Skin epidermis (tissue), 12 donors: ENCODE data around the gene CORO2B.
"Not testable (repeated sequence)": the region's sequence is repeated elsewhere in the genome, so short reads cannot be mapped to it uniquely, and the experiment has no call there.

Experiments
- H3K27ac ChIP-seq, 21 experiments: fragments of 200-600 bp; sonication (generic) in 11 of 21; one replicate each; pipeline ENCODE4 v1.5.0; 2020; ENCODE audit warnings: mild to moderate bottlenecking in 3 of 21, inconsistent platforms in 2 of 21, moderate library complexity in 2 of 21
- H3K4me3 ChIP-seq, 7 experiments: fragments of 200-600 bp; sonication (generic) in 2 of 7; one replicate each; pipeline ENCODE4 v1.5.0; 2020; ENCODE audit warnings: inconsistent platforms in 2 of 7, mild to moderate bottlenecking in 2 of 7, moderate library complexity in 1 of 7

CORO2B gene

DNA sequence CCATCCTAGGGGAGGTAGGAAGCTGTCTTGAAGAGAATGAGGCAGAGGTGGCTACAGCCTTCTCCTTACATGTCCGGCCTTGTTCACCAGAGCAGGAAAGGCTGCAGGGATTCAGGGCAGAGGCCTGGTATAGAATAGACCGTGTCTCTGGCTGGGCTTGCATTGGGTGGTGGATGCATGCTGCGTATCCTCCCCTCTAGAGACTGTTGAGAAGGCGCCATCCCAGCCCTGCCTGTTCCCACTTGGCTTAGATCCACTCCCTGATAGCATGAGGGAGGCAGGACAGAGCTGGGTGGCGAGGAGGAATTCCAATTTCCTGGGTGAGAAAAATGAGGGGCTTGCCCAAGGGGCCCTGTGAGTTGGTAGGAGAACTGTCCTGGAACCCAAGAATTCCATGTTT, 57.5 kb downstream of the CORO2B start:
- Histone ChIP-seq H3K27ac (peak overlapping the region in 1 of 21 experiments; percentile 2), H3K4me3 (no peak overlapping the region)

DNA sequence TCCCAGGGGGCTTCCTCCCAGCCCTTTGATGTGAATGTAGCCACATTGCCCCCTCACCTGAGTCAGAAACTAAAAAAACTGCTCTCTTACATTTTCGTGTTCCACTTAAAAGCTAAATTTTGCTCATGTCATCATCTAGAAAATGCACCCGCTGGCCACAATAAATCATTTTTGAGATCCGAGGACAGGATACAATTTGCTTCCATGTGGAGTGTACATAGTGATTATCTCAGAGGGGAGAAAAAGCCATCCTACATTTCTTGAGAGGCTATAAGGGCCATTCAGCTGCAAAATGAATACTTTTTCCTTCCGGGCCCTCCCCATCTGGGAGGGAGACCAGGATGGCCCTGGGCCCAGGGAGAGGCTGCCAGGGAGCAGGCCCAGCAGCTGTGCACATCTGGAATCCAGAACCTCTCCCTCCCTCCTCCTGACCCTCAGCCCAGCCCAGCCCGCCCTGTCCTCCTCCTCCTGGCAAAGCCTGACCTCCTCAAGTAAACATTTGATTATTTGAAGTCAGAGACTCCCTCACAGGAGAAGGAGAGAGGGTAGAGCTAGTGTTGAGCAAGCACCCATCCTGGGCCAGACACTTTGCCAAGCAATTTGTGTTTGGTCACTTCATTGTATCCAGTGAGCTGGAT, 59.1 kb downstream of the CORO2B start:
- Histone ChIP-seq H3K27ac (peak overlapping the region in 4 of 21 experiments; percentile 6 to 54 (median 36)), H3K4me3 (no peak overlapping the region)

DNA sequence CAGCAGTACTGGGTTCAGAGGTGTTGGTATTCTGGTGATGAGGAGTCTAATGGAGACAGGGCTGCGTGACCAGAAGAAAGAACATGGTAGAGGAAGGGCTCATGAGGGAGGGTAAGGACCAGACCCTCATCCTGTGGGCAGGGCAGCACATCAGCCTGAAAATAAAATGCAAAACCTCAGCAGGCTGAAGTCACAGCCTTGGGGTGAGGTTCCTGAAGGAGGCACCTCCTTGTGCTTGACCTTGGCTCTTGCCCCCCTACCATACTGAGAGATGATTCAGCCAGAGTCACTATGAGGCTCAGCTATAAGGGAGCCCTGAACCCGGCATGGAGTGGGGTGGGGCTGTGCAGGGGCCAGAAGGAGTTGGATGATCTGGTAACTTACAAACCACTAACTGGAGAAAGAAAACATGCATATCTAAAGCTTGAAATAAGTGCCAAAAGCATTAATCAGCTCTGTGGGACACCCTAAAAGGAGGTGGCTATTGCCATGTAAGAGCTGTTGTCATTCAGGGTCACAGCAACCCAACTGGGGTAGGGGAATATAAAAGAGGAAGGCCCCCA, 60.2 kb downstream of the CORO2B start:
- no peak overlapping the region for H3K4me3 ChIP-seq
- H3K27ac ChIP-seq, result peak overlapping the region in 12 of 21 experiments; percentile 6 to 68 (median 34)

DNA sequence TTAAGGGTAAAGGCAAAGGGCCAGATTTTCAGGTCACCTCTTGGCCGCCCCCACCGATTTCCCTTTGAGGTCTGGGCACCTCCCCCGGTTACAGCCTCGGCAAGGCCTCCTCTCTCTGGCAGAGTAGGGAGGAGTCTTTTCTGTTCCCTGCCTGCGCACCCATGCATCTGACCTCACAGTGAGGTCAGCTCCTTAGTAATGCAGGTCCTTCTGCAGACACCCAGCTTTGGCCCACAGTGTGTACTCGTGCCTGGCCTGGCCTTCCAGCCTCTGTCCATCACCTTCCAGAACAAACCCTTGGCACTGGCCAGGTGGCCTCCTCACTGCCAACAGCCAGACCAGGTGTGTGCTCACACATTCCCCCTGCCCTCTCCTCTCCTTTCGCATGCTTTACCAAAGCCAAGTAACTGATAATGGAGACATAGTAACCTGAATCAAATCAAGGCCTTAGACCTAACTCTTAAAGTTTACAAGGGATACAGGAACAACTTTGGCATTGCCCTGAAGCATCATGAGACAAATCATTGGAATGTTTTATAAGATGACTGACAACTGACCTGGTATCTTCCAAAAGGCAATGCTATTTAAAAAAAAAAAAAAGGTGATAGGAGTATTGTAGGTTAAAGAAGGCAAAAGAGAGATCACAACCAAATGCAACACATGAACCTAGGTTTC, 61.3 kb downstream of the CORO2B start:
- Histone ChIP-seq H3K4me3 (no peak overlapping the region), H3K27ac (peak overlapping the region in 15 of 21 experiments; percentile 23 to 89 (median 59))

DNA sequence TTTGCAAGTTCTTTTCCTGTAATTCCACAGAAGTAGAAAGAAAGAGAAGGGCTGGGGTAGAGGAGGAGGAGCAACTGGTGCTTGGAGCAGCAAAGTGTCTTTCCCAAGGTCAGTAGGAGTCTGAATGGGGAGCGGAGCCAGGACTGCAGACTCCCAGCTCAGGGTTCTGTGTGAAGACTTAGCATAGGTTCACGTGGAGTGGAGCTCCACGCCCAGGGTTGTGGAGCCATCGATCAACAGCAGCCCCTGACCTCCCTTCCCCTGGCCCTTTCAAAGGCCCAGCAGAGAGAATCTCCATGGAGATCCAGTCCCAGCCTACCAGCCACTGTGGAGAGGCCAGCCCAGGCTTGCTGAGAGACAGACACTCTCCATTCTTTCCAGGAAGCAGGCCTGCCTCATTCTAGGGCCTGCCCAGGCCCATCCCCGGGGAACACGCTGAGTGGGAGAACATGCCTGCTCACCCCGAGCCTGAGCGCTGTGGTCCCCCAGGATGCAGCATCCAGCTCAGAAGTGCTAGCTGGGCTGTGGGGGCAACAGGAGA, 62.1 kb downstream of the CORO2B start:
- Histone ChIP-seq H3K27ac (peak overlapping the region in 18 of 21 experiments; percentile 9 to 89 (median 60)), H3K4me3 (no peak overlapping the region)

DNA sequence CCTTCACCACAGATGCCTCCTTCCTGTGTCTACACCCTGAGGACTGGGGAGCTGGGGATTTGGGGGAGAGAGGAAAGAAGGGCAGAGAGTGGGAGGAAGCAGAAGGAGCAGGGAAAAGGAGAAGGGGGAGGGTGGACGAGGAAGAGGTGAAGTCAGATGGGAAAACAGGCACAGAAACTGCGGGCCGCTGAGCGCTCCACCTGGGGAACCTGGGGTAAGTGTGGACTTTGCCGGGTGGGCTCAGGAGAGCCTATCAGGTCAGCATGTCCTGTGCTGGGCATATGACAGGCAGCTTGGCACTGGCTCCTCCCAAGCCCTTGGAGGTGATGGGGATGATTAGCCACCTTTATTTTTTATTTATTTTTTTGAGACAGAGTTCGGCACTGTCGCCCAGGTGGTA, 62.6 kb downstream of the CORO2B start:
- peak overlapping the region in 18 of 21 experiments; percentile 9 to 89 (median 59) for H3K27ac ChIP-seq
- H3K4me3 ChIP-seq, result no peak overlapping the region

DNA sequence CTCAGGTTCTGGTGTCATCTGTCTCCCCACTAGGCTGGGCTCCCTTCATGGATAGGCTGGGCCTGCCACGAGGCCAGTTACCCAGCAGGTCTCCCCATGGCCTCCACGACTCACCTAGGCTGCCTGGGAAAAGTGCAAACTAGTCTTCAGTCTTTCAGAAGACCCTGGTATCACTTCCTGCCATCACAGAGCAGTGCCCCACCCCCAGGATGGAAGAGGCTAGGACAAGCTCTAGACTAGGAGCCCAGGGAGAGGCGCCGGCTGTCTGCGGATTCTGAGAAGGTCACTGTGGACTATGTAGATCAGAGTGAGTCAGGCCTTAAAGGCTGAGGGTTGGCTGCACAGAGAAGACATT, 63.7 kb downstream of the CORO2B start:
- H3K4me3 ChIP-seq, result no peak overlapping the region
- peak overlapping the region in 1 of 21 experiments; percentile 89 for H3K27ac ChIP-seq

DNA sequence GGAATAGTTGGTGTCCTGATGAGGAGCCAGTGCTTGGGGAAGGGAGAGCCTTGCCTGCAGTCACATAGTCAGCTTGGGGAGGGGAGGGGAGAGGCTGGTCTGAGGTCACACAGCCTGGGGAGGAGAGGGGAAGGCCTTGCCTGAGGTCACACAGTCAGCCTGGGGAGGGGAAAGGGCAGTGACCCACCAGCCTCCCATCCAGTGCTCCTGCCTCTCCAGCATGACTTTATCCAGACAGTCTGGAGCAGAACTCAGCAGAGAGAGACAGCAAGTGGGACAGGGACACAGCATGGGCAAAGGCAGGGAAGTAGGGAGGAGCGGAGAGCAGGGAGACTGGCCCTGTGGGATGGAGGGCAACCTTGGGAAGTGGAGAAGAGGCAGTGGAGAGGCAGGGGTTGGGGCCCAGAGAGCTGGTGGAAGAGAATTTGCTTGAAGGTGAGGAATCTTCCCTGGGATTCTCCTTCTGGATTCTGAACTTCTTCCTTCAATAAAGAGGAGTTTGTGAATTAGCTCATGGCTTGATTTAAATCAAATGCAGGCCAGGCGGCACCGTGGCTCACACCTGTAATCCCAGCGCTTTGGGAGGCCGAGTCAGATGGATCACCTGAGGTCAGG, 64.5 kb downstream of the CORO2B start:
- H3K4me3 ChIP-seq, result no peak overlapping the region
- no peak overlapping the region for H3K27ac ChIP-seq

DNA sequence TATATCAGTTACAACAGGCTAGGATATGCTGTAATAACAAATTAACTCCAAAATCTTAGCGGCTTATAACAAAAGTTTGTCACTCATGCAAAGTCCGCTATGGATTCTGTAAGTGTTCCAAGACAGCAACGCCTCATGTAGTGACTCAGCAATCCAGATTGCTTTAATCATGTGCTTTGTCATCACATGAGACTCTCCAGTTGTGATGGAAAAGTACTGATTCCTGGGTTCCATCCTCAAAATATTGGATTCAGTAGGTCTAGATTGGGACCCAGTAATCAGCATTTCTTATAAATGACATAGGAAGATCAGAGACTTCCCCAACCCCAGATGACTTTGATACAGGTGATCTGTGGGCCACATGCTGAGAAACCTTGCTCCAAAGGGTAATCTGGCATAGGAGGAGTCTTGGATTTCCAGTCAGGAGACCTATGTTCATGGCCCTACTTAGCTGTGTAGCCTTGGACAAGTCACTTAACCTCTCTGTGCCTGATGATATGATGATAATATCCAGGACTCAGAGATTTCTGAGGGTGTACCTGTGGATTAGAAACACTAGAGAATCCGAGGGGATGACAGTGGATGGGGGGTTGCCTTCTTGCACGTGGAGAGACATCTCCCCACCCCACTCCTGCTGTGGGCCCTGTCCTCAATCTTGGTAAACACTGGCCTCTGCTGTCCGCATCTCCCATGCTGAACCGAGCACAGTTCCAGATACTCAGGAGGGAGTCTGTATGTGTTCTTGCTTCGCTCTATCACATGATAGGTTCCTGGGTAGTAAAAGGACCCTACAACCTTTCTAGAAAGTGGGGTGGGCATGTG, 65.5 kb downstream of the CORO2B start:
- no peak overlapping the region for H3K4me3 ChIP-seq
- H3K27ac ChIP-seq, result no peak overlapping the region

DNA sequence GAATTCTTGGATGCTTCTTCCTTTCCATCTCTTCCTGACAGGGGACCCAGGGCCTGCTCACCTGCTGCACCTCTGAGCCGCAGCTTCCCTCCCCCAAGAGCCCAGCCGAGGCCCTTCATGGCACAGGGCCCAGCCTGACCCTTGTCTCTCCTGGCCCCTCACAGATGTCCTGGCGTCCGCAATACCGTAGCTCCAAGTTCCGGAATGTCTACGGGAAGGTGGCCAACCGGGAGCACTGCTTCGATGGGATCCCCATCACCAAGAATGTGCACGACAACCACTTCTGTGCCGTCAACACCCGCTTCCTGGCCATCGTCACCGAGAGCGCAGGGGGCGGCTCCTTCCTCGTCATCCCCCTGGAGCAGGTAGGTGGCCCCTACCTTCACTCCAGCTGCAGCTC, 66.2 kb downstream of the CORO2B start:
- H3K27ac ChIP-seq, result no peak overlapping the region
- H3K4me3 ChIP-seq, result no peak overlapping the region

DNA sequence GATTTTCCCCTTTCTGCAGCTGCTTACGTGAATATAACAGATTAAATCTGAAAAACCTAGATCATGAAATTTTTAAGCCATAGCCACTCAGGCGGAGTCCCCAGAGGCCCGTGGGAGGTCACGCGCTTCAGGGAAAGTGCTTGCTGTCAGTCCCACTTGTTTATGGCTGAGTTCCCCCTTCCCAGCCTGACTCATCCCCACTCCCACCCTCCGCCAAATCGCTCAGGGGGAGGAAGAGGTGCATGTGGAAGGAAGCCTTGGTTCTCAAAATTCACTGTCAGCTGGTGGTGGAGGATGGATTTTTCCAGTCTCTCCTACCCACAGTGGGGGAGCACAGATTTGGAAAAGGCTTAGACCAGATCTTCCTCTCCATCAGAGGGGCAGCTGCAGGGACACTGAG, 67.4 kb downstream of the CORO2B start:
- Histone ChIP-seq H3K4me3 (no peak overlapping the region), H3K27ac (no peak overlapping the region)

DNA sequence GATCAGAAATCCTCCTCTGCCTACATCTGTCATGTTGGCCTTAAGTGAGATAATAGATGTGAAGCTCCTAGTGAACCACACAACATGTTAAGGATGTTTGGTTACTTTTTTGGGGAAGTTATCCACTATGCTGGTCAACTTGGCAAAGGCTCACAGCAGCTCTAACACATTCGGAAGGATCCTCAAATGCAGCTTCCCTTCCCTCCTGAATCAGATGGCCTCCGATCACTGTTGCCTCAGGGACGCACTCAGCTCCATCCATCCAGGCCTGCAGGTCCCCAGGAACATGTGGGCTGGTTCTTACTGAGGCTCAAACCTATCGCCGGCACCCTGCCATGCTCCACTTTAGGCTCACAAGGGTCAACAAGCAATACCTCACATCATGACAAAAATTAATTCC, 67.9 kb downstream of the CORO2B start:
- no peak overlapping the region for H3K4me3 ChIP-seq
- no peak overlapping the region for H3K27ac ChIP-seq

DNA sequence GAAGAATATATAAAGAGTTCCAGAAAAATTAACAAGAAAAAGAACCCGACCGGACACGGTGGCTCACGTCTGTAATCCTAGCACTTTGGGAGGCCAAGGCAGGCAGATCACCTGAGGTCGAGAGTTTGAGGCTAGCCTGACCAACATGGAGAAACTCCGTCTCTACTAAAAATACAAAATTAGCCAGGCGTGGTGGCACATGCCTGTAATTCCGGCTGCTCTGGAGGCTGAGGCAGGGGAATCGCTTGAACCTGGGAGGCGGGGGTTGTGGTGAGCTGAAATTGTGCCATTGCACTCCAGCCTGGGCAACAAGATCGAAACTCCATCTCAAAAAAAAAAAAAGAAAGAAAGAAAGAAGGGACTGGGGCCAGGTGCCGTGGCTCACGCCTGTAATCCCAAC, 68.6 kb downstream of the CORO2B start:
- not testable (repeated sequence) for H3K27ac ChIP-seq, H3K4me3 ChIP-seq

DNA sequence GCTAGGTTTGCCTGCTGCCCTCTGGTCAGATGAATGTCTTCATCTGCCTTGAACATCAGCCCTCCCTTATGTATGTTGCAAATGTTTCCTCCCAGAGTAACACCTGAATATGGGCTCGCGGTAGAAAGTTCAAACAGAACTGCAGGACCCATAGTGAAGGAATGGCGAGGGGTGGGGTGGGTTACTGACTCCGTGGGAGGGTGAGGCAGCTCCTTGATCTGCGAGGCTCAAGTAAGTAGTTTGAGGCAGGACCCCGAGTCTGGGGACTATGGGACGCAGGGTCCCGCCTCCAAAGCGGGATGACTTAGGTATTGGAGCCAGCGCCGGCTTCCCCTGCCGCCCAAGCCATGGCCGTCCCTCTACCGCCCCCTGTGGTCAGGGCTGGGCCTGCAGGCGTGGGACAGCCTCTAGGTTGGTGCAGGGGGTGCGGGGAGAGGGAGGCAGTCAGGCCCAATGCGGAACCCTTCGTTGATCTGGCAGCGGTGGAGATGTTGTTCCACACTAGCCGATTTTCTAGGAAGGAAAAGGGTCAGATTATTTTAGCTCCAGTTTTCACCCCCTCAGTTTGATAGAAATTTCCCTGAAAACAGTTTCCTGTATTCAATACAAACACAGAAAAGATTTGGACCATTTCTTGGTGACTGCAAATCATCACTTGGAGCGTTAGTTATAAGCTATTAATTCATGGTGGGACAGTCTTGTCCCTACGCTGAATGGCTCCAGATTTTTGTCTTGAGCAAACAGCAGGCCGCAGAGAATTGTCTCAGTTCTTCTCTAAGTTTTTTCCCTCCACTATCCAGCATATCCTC, 72.3 kb downstream of the CORO2B start:
- Histone ChIP-seq H3K27ac (peak overlapping the region in 1 of 21 experiments; percentile 2), H3K4me3 (no peak overlapping the region)

DNA sequence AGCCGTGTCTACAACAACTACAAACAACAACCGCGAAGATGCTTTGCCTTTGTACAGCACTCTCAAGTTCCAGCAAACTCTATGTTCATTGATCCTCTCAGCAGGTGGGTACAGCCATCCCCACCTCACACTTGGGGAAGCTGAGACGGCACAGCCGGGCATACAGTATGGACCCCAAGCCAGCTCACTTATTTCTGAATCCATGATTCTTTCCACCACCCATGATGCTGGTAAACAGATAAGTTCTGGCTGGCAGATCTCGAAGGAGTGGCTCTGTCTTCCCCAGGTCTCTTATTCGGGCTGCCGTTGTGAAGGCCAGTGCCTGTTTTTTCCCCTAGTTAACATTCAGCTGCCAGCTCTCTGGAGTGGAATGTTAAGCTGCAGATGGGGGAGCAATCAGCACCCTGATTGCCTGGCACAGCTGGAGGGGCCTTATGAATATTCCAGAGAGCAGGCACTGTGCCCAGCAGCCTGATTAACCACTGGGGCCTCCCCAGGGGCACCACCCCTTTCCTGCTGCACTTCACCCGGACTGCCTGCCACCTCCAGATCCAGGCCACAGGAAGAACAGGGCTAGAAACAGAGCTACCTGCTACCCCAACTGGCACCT, 73.2 kb downstream of the CORO2B start:
- Histone ChIP-seq H3K4me3 (no peak overlapping the region), H3K27ac (peak overlapping the region in 2 of 21 experiments; percentile 2 to 5)

DNA sequence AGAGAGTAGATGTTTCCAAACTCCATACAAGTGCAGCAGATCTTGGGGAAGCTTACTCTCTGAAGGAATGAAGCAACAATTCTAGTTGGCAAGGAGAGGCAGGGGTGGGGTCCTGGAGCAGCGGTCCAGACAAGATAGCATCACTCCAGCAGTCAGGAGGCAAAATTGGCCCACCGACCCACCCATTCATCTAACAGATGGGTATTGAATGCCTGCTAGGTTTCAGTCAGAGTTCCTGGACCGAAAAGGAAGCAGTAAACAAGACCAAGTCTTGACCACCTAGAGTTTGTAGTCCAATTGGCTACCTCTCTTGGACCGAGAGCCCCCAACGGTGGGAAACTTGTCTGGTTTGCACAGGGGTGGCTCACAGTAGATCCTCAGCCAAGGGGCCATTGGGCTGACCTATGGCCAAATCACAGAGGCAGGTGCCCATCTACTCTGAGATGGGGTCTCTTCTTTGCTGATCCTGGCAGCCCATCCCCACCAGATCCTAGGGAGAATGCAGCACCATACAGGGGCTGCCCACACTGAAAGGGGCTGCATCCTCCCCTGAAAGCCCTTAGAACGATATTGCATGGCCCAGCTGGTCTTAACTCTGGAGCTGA, 74.3 kb downstream of the CORO2B start:
- Histone ChIP-seq H3K4me3 (no peak overlapping the region), H3K27ac (no peak overlapping the region)

DNA sequence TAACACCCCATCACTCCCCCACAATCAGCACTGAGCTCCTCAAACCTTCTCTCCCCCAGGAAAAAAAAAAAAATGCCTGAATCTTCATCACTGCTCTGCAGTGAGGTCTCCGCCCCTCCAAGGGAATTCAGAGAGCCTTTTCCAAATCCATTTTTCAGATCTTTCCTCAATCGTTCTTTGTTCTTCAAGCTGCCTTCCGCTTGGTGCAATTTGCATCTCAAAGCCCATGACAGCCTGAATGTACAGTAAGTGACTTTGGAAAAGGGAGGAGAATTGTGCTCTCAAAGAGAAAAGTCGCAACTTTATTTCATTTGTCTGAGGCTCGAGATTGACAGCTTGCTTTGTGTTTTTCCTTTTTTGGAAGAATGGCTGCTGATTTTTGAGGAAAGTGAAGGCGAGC, 75.0 kb downstream of the CORO2B start:
- no peak overlapping the region for H3K27ac ChIP-seq

More for the DNA sequence above, 75.0 kb downstream of the CORO2B start:
- no peak overlapping the region for H3K4me3 ChIP-seq
